ENCODE results near the gene MYO1D. TPM values are rescaled to one million over a fixed set of nuclear protein-coding genes. Genes with fewer than 3 reads are reported as not detected.
"Not testable (repeated sequence)": the region's sequence is repeated elsewhere in the genome, so short reads cannot be mapped to it uniquely, and the experiment has no call there.

MYO1D gene
- total and polyA plus RNA-seq, 7 donors, result 6.2 to 184 (median 21.6) TPM

- 87 to 89% methylated on average over 5 of the region's 5 CpGs for WGBS, 2 donors
- H3K36me3 ChIP-seq, result no peaks in the 10 kb centered on the region
- H3K4me1 ChIP-seq, result no peaks in the 10 kb centered on the region
- no peaks in the 10 kb centered on the region for H3K27me3 ChIP-seq
- TF ChIP-seq POLR2AphosphoS5 (IDR thresholded peaks at IDR 0.05), result no peak
- TF ChIP-seq POLR2A (IDR thresholded peaks at IDR 0.05), result no peak
- TF ChIP-seq EP300 (IDR thresholded peaks at IDR 0.05), result no peak
- TF ChIP-seq CTCF (IDR thresholded peaks at IDR 0.05), result no peak
- H3K4me3 ChIP-seq, result no peak overlapping the region
- intact Hi-C loops (cut with DNase I), result no loop called here
- peaks cover 0 to 8% (median 0%) of the 10 kb centered on the region in 4 donors for H3K9me3 ChIP-seq
- DNase-seq, result no peak
- H3K27ac ChIP-seq, result no peak overlapping the region
Measured at GRCh38 chr17:32723310-32723955, 153.5 kb downstream of the MYO1D start.

GRCh38 chr17:32722733-32723132, 154.2 kb downstream of the MYO1D start:
- Histone ChIP-seq H3K4me3 (no peak overlapping the region), H3K36me3 (no peaks in the 10 kb centered on the region), H3K9me3 (peaks cover 0 to 8% (median 0%) of the 10 kb centered on the region in 4 donors), H3K27me3 (no peaks in the 10 kb centered on the region), H3K4me1 (no peaks in the 10 kb centered on the region), H3K27ac (no peak overlapping the region)
- DNase-seq, result no peak
- intact Hi-C loops (cut with DNase I), result no loop called here
- 96% methylated on average over 6 of the region's 6 CpGs for WGBS, 2 donors
- no peak for TF ChIP-seq EP300 (IDR thresholded peaks at IDR 0.05)
- TF ChIP-seq POLR2AphosphoS5 (IDR thresholded peaks at IDR 0.05), result no peak
- TF ChIP-seq POLR2A (IDR thresholded peaks at IDR 0.05), result no peak
- TF ChIP-seq CTCF (IDR thresholded peaks at IDR 0.05), result no peak

GRCh38 chr17:32720671-32721070, 156.3 kb downstream of the MYO1D start:
- no peak overlapping the region for H3K4me3 ChIP-seq
- no peak overlapping the region for H3K27ac ChIP-seq
- no peaks in the 10 kb centered on the region for H3K27me3 ChIP-seq
- TF ChIP-seq EP300 (IDR thresholded peaks at IDR 0.05) (no peak), POLR2A (IDR thresholded peaks at IDR 0.05) (no peak), POLR2AphosphoS5 (IDR thresholded peaks at IDR 0.05) (no peak), CTCF (IDR thresholded peaks at IDR 0.05) (no peak)
- peaks cover 0 to 7% (median 0%) of the 10 kb centered on the region in 4 donors for H3K9me3 ChIP-seq
- intact Hi-C loops (cut with DNase I), result no loop called here
- no peaks in the 10 kb centered on the region for H3K4me1 ChIP-seq
- DNase-seq, result no peak
- 96 to 98% methylated on average over 5 of the region's 5 CpGs for WGBS, 2 donors
- H3K36me3 ChIP-seq, result no peaks in the 10 kb centered on the region

- no peak overlapping the region for H3K27ac ChIP-seq
Measured at GRCh38 chr17:32719689-32720088, 157.2 kb downstream of the MYO1D start.

GRCh38 chr17:32714922-32715321, 162.0 kb downstream of the MYO1D start:
- intact Hi-C loops (cut with DNase I); H3K4me1 ChIP-seq; DNase-seq; H3K9me3 ChIP-seq; H3K27ac ChIP-seq; H3K27me3 ChIP-seq; H3K4me3 ChIP-seq; H3K36me3 ChIP-seq: not testable (repeated sequence)
- 84 to 90% methylated on average over 3 of the region's 3 CpGs for WGBS, 2 donors

More at GRCh38 chr17:32719689-32720088, 157.2 kb downstream of the MYO1D start:
- Histone ChIP-seq H3K36me3 (no peaks in the 10 kb centered on the region), H3K4me3 (no peak overlapping the region), H3K4me1 (no peaks in the 10 kb centered on the region), H3K9me3 (no peaks in the 10 kb centered on the region), H3K27me3 (no peaks in the 10 kb centered on the region)
- intact Hi-C loops (cut with DNase I), result no loop called here
- TF ChIP-seq POLR2A (IDR thresholded peaks at IDR 0.05), result no peak
- TF ChIP-seq EP300 (IDR thresholded peaks at IDR 0.05), result no peak
- TF ChIP-seq CTCF (IDR thresholded peaks at IDR 0.05), result no peak
- no peak for TF ChIP-seq POLR2AphosphoS5 (IDR thresholded peaks at IDR 0.05)
- DNase-seq, result no peak
- 86 to 95% methylated on average over 1 of the region's 1 CpG for WGBS, 2 donors

- H3K27me3 ChIP-seq; intact Hi-C loops (cut with DNase I); H3K27ac ChIP-seq; DNase-seq; H3K36me3 ChIP-seq; H3K4me1 ChIP-seq; H3K9me3 ChIP-seq; H3K4me3 ChIP-seq: not testable (repeated sequence)
- WGBS, 2 donors, result 97 to 98% methylated on average over 3 of the region's 3 CpGs
Measured at GRCh38 chr17:32714206-32714605, 162.7 kb downstream of the MYO1D start.
